Frontal cortex (tissue), 4 donors: ENCODE measurements around the gene MGRN1. TPM values are rescaled to one million over a fixed set of nuclear protein-coding genes. Genes with fewer than 3 reads are reported as not detected.
"Not testable (repeated sequence)": the region's sequence is repeated elsewhere in the genome, so short reads cannot be mapped to it uniquely, and the experiment has no call there.

Source experiments
- DNase-seq, 2 donors: peaks; one replicate each; pipeline ENCODE4 v3.0.0; 2012; ENCODE audit warnings: low spot score in 2 of 2
- FAIRE-seq: peaks from 2 replicates; lab custom pipeline; 2012; peaks lifted over from hg19 to GRCh38; lab: Jason Lieb, UNC
- total RNA-seq: library from RNA; depleted of rRNA; stranded (reverse); fragments of >200 nt; gene quantifications from one replicate; pipeline ENCODE4 v1.2.3, GENCODE V29; 2014
- donor health status: control.
- donor health status: control.
- donor health status: control.

The MGRN1 gene
- total RNA-seq, 1 donor from 2014 or later, result 33.4 TPM

- FAIRE-seq, result no peak
- no peak for DNase-seq
Observed at GRCh38 chr16:4713663-4714501, 89.3 kb downstream of the MGRN1 start.

- no peak for FAIRE-seq
- no peak for DNase-seq
Observed at GRCh38 chr16:4714996-4715395, 90.4 kb downstream of the MGRN1 start.

GRCh38 chr16:4718466-4718865 is 93.8 kb downstream of the MGRN1 start:
- no peak for FAIRE-seq

GRCh38 chr16:4723071-4723767 is 98.6 kb downstream of the MGRN1 start:
- no peak for FAIRE-seq
- no peak for DNase-seq

More at GRCh38 chr16:4718466-4718865, 93.8 kb downstream of the MGRN1 start:
- DNase-seq, result no peak

- DNase-seq, result no peak
- FAIRE-seq, result no peak
Observed at GRCh38 chr16:4724661-4725270, 100.1 kb downstream of the MGRN1 start.

GRCh38 chr16:4726616-4727015 is 102.0 kb downstream of the MGRN1 start:
- no peak for FAIRE-seq
- DNase-seq, result no peak

GRCh38 chr16:4728676-4729075 is 104.0 kb downstream of the MGRN1 start:
- no peak for DNase-seq
- FAIRE-seq, result no peak

- FAIRE-seq, result no peak
- DNase-seq, result no peak
Observed at GRCh38 chr16:4729876-4730275, 105.2 kb downstream of the MGRN1 start.

- no peak for DNase-seq
- no peak for FAIRE-seq
Observed at GRCh38 chr16:4733211-4733742, 108.7 kb downstream of the MGRN1 start.

GRCh38 chr16:4733747-4734062 is 109.1 kb downstream of the MGRN1 start:
- FAIRE-seq (no peak), DNase-seq (no peak)

- no peak for FAIRE-seq
- peak; percentile 95 to 97 for DNase-seq
Observed at GRCh38 chr16:4734063-4734729, 109.6 kb downstream of the MGRN1 start, which contains the start of the genes ANKS3 and DNAAF8. Gene ANKS3 (minus strand): TSS chr16:4734271. CDS start chr16:4730149, 4,122 bp downstream. Gene DNAAF8 (plus strand): TSS chr16:4734537. CDS start chr16:4736515, 1,978 bp downstream.

- FAIRE-seq, result no peak
- DNase-seq, result peak; percentile 84 to 87
Observed at GRCh38 chr16:4734730-4735535, 110.3 kb downstream of the MGRN1 start.

GRCh38 chr16:4736546-4736945 is 111.9 kb downstream of the MGRN1 start:
- DNase-seq (no peak), FAIRE-seq (no peak)

- FAIRE-seq (no peak), DNase-seq (no peak)
Observed at GRCh38 chr16:4737545-4737944, 112.9 kb downstream of the MGRN1 start.

- not testable (repeated sequence) for FAIRE-seq, DNase-seq
Observed at GRCh38 chr16:4738370-4738769, 113.7 kb downstream of the MGRN1 start.
